Activated naive CD4-positive, alpha-beta T cell treated with anti-CD3 and anti-CD28 coated beads, Interleukin-2, amount 10 ng/mL, durations not matched to agents 5 hours and 36 hours (primary cell): Measurements from ENCODE around the gene CHAMP1. TPM values are rescaled to one million over a fixed set of nuclear protein-coding genes. Genes with fewer than 3 reads are reported as not detected.

ENCODE experiments used
- microRNA-seq: library from miRNA; unstranded; fragments of <30 nt; microRNA quantifications from one replicate; pipeline ENCODE4 v1.2.0, GENCODE V29; 2022; ENCODE audit warnings: borderline microRNAs expressed, borderline replicate concordance
- total RNA-seq, 2 experiments: library from RNA; stranded (reverse); gene quantifications; one replicate each; pipeline ENCODE4 v1.2.3, GENCODE V29; 2021

The CHAMP1 gene
- total RNA-seq = 10 to 100 TPM; 25.7 to 27.2 TPM

GRCh38 chr13:114314074-114314912 lies at the start of gene CHAMP1:
Gene CHAMP1, plus strand, starts transcription at chr13:114314503. Its CDS starts 9,340 bp downstream, at chr13:114323843.

GRCh38 chr13:114281351-114282040 lies 32.8 kb upstream of the CHAMP1 start, which contains the start of gene UPF3A:
Gene UPF3A, plus strand, starts transcription at chr13:114281601. Its CDS starts 39 bp downstream, at chr13:114281640.

Small RNA genes within 50 kb of the gene (microRNA-seq; reads per million reads assigned to microRNA genes)
- gene MIR4502 = not detected

Other genes with a start within 250 kb of the CHAMP1 start
- gene RASA3, start 181.9 kb upstream of the CHAMP1 start, total RNA-seq = 100 to 1,000 TPM; 124 to 125 TPM
- under 1 TPM in 1 of 2 experiments, not detected in 1; 0.22 TPM for gene CFAP97D2, start 135.2 kb upstream of the CHAMP1 start, total RNA-seq
- gene CDC16, start 79.6 kb upstream of the CHAMP1 start, total RNA-seq = 10 to 100 TPM; 64.9 to 69.9 TPM
- 10 to 100 TPM; 47.6 to 54.0 TPM for gene UPF3A, start 32.9 kb upstream of the CHAMP1 start, total RNA-seq